HAP-1 (cell line): Measurements from ENCODE around the gene CALML4.
"Not testable (repeated sequence)": the region's sequence is repeated elsewhere in the genome, so short reads cannot be mapped to it uniquely, and the experiment has no call there.

Experiments
- DNase-seq, 2 experiments: peaks; one replicate each; pipeline ENCODE4 v3.0.0-alpha.2; 2016 to 2020; ENCODE audit warnings: low spot score in 2 of 2
- H3K27me3 ChIP-seq: fragments of 250-450 bp; sonication (Bioruptor Pico); 2 replicates; pipeline ENCODE4 v1.5.1; 2020; ENCODE audit warnings: low read depth, mild to moderate bottlenecking, moderate library complexity
- H3K36me3 ChIP-seq: fragments of 250-450 bp; sonication (Bioruptor Pico); replicated peaks from 2 replicates; pipeline ENCODE4 v1.5.1; 2020; ENCODE audit warnings: mild to moderate bottlenecking
- H3K4me1 ChIP-seq: fragments of 250-450 bp; sonication (Bioruptor Pico); 2 replicates; pipeline ENCODE4 v1.5.1; 2020; ENCODE audit warnings: mild to moderate bottlenecking
- H3K4me3 ChIP-seq: fragments of 250-450 bp; sonication (Bioruptor Pico); 2 replicates; pipeline ENCODE4 v1.5.1; 2020; ENCODE audit warnings: mild to moderate bottlenecking, moderate library complexity
- H3K9me3 ChIP-seq: fragments of 250-450 bp; sonication (Bioruptor Pico); 2 replicates; pipeline ENCODE4 v1.5.1; 2020; ENCODE audit warnings: mild to moderate bottlenecking, moderate library complexity
- in situ Hi-C: fragments of 300-500 bp; cut with MboI; formaldehyde crosslinking; loops from 3 replicates; pipeline ENCODE4 v1.14.3; 2020; ENCODE audit warnings: low sequenced_read_pairs, inconsistent platforms, mixed read lengths

Gene CALML4

GRCh38 chr15:68220489-68220888, 15.4 kb upstream of the CALML4 start:
- H3K27me3 ChIP-seq: no peaks in the 10 kb centered on the region
- H3K36me3 ChIP-seq: peaks cover 60% of the 10 kb centered on the region
- peaks cover 5% of the 10 kb centered on the region; the same call in 1 of the 2 replicates for H3K9me3 ChIP-seq
- peaks cover 2% of the 10 kb centered on the region; the same call in 1 of the 2 replicates for H3K4me1 ChIP-seq
- in situ Hi-C loops: no loop called here
- DNase-seq: no peak
- H3K4me3 ChIP-seq: no peak overlapping the region

GRCh38 chr15:68218847-68219798, 14.0 kb upstream of the CALML4 start:
- in situ Hi-C loops: no loop called here
- Histone ChIP-seq H3K4me3 (no peak overlapping the region), H3K27me3 (no peaks in the 10 kb centered on the region), H3K36me3 (peaks cover 66% of the 10 kb centered on the region), H3K9me3 (peaks cover 2% of the 10 kb centered on the region; the same call in 1 of the 2 replicates), H3K4me1 (peaks cover 2% of the 10 kb centered on the region; the same call in 1 of the 2 replicates)
- DNase-seq: peak in 1 of 2 experiments; percentile 10

DNA sequence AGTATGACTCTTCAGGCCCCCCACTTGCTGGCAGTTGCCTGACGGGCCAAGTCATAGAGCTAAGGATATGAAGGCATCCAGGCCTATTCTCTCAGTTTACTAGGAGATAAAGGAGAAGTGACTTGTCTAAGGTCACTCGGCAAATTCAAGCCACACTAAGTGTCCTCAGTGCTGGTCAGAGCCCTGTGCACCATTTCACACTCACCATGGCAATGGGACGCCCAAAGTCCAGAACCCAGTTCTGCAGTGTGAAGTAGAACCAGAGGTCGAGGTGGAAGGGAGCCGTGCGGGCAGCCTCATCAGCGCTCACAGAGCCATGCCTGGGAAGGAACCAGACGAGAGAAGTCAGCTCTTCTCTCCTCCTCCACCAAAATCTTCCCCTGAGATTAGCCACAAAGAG, 13.2 kb upstream of the CALML4 start:
- DNase-seq: no peak
- peaks cover 2% of the 10 kb centered on the region; the same call in 1 of the 2 replicates for H3K4me1 ChIP-seq
- in situ Hi-C loops: no loop called here
- peaks cover 72% of the 10 kb centered on the region for H3K36me3 ChIP-seq
- H3K4me3 ChIP-seq: no peak overlapping the region
- H3K9me3 ChIP-seq: no peaks in the 10 kb centered on the region; the same call in 1 of the 2 replicates
- no peaks in the 10 kb centered on the region for H3K27me3 ChIP-seq

DNA sequence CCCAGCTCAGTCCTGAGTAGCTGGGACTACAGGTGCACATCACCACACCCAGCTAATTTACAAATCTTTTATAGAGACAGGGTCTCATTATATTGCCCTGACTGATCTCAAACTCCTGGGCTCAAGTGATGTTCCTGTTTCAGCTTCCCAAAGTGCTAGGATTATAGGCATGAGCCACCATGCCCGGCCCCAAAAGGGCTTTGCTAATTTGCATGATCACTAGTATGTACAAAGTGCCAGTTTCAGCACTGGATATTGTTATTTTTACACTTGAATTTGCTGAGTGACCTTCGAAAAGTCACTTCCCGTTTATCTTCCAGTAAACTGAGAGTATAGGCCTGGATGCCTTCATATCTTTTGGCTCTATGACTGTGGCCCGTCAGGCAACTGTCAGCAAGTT, 12.2 kb upstream of the CALML4 start:
- Histone ChIP-seq H3K4me1 (peaks cover 2% of the 10 kb centered on the region; the same call in 1 of the 2 replicates), H3K4me3 (no peak overlapping the region), H3K9me3 (no peaks in the 10 kb centered on the region; the same call in 1 of the 2 replicates), H3K27me3 (no peaks in the 10 kb centered on the region), H3K36me3 (peaks cover 73% of the 10 kb centered on the region)
- DNase-seq: peak in 1 of 2 experiments; percentile 5
- in situ Hi-C loops: no loop called here

DNA sequence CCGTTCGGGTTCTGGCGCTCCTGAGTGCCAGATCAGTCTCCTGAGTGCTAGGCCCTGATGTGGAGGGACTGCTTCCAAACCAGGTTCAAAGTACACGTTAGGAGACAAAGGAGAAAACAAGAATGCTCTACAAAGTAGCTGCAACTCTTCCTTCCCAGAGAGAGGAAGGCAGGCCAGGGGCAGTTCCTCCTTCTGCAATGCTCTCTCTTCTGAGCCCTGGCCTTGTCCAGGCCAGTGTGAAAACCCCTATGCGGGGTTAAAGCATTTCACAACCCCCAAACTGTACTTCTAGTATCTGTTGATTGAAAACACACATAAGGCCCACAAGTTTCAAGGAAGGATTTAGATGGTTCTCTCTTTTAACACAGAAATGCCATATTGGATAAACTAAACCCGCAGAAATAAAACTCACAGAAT, 9.7 kb upstream of the CALML4 start:
- no peaks in the 10 kb centered on the region for H3K27me3 ChIP-seq
- peak in 1 of 2 experiments; percentile 3 for DNase-seq
- in situ Hi-C loops: no loop called here
- no peak overlapping the region for H3K4me3 ChIP-seq
- H3K4me1 ChIP-seq: no peaks in the 10 kb centered on the region
- H3K36me3 ChIP-seq: peaks cover 89% of the 10 kb centered on the region
- H3K9me3 ChIP-seq: no peaks in the 10 kb centered on the region

DNA sequence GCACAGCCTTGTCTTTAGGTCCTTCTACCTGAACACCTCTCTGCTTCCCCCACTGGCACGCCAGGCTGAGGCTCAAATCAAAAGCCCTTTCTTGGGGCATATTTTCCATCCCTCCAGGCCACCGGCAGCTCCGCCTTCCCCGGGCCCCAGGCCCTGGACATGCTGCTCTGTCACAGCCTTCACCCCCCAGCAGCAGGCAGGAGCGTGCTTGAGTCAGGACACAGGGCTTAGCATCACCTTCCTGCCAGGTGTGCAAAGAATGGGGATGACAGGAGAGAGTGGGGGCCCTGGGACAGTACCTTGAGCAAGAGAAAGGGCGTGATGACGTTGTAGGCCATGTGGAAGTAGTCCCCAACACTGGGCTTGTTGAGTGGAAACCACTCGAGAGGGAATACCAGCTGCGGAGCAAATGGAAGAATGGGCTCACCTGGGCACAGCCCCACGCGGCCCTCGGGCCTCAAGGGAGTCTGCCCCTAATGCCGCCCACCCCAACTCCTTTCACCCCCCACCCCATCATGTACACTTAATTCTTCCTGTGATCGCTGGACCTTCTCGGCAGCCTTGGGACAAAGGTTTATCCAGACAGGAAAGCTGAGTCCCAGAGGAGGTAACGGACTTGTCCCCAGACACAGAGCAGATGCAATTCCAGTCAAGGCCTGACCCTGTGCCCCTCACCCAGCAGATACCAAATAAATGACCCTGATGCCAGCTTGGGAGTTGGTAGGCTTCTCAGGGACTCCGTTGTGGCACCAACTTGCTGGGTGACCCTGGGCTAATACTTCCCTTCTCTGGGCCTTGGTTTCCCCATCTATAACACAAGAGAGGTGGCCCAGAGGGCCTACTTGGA, 9.1 kb upstream of the CALML4 start:
- DNase-seq: peak in 1 of 2 experiments; percentile 9

DNA sequence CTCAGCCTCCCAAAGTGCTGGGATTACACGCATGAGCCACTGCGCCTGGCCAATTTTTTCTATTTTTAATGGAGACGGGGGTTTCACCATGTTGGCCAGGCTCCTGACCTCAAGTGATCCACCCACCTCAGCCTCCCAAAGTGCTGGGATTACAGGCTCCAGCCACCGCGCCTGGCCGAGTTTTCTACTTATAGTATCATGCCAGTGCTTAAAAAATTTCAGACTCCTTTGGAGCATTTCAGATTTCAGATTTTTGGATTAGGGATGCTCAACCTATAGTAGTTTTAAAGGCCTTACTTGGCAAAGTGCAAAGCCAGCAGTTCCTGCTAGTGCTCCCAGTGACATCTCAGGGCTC, 8.3 kb upstream of the CALML4 start:
- peaks cover 89% of the 10 kb centered on the region for H3K36me3 ChIP-seq
- H3K4me3 ChIP-seq, in situ Hi-C loops, H3K4me1 ChIP-seq, H3K9me3 ChIP-seq, H3K27me3 ChIP-seq: not testable (repeated sequence)
- peak in 1 of 2 experiments; percentile 7 for DNase-seq

More for the DNA sequence above, 9.1 kb upstream of the CALML4 start:
- no peak overlapping the region for H3K4me3 ChIP-seq
- H3K9me3 ChIP-seq: no peaks in the 10 kb centered on the region
- no peaks in the 10 kb centered on the region for H3K27me3 ChIP-seq
- H3K4me1 ChIP-seq: no peaks in the 10 kb centered on the region
- in situ Hi-C loops: no loop called here
- H3K36me3 ChIP-seq: peaks cover 89% of the 10 kb centered on the region

GRCh38 chr15:68211656-68212320, 6.7 kb upstream of the CALML4 start:
- DNase-seq: peak in 1 of 2 experiments; percentile 7
- peaks cover 85% of the 10 kb centered on the region for H3K36me3 ChIP-seq
- no peaks in the 10 kb centered on the region for H3K27me3 ChIP-seq
- H3K4me1 ChIP-seq: no peaks in the 10 kb centered on the region
- H3K9me3 ChIP-seq: no peaks in the 10 kb centered on the region
- in situ Hi-C loops: no loop called here
- H3K4me3 ChIP-seq: no peak overlapping the region

- DNase-seq: peak in 1 of 2 experiments; percentile 87
- H3K9me3 ChIP-seq: no peaks in the 10 kb centered on the region
- peaks cover 83% of the 10 kb centered on the region for H3K36me3 ChIP-seq
- H3K27me3 ChIP-seq: no peaks in the 10 kb centered on the region
- in situ Hi-C loops: no loop called here
- H3K4me1 ChIP-seq: no peaks in the 10 kb centered on the region
- H3K4me3 ChIP-seq: no peak overlapping the region
These were observed 5.9 kb upstream of the CALML4 start for GRCh38 chr15:68210821-68211655.

- no peaks in the 10 kb centered on the region for H3K9me3 ChIP-seq
- peaks cover 78% of the 10 kb centered on the region for H3K36me3 ChIP-seq
- no peak for DNase-seq
- no peaks in the 10 kb centered on the region for H3K27me3 ChIP-seq
- no peaks in the 10 kb centered on the region for H3K4me1 ChIP-seq
- H3K4me3 ChIP-seq: no peak overlapping the region
- in situ Hi-C loops: no loop called here
These were observed 5.3 kb upstream of the CALML4 start for GRCh38 chr15:68210409-68210756.

DNA sequence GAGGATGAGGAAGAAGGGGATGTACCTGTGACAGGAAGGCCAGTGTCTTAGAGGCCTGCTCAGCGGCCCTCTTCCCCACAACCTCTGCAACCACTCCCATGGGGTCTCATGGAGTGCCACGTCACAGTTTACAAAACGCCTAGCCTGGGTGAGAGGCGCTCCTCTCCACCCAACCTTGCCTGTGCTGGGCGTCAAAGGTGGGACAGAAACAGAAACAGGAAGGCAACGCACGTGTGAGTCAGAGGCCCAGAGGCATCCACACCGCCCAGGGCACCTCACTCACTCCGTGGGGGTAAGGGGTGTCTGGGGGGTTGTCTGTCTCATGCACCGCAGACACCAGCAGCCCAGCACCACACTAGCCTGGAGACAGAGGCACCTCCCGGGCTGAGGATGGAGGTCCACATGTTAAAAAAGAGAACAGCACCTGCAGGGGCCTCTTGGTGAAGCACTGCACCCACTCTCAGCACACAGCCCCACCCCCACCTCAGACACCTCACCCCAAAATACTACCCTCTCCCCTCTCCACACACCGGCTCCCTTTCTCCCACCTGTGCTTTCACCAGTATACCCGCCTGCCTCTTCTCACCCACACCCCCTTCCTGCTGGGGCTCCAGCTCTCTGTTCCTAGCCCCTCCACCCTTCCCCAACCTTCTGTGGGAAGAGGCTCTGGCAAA, 4.7 kb upstream of the CALML4 start:
- Histone ChIP-seq H3K4me1 (no peaks in the 10 kb centered on the region), H3K9me3 (no peaks in the 10 kb centered on the region), H3K4me3 (no peak overlapping the region), H3K27me3 (no peaks in the 10 kb centered on the region), H3K36me3 (peaks cover 78% of the 10 kb centered on the region)
- no peak for DNase-seq
- in situ Hi-C loops: no loop called here

GRCh38 chr15:68209272-68209671, 4.1 kb upstream of the CALML4 start:
- no peaks in the 10 kb centered on the region for H3K27me3 ChIP-seq
- in situ Hi-C loops: no loop called here
- peaks cover 74% of the 10 kb centered on the region for H3K36me3 ChIP-seq
- H3K4me3 ChIP-seq: no peak overlapping the region
- no peaks in the 10 kb centered on the region for H3K4me1 ChIP-seq
- no peaks in the 10 kb centered on the region for H3K9me3 ChIP-seq
- no peak for DNase-seq
